Neutrophil (primary cell): ENCODE data around the gene TTF1.

ENCODE experiments used
- H3K27ac ChIP-seq: fragments of 200-600 bp; sonication (generic); 2 replicates; pipeline ENCODE4 v1.5.1; 2016; ENCODE audit warnings: mild to moderate bottlenecking, moderate library complexity
- H3K27me3 ChIP-seq: fragments of 200-600 bp; sonication (generic); 2 replicates; pipeline ENCODE4 v1.6.0; 2016; ENCODE audit warnings: mild to moderate bottlenecking
- H3K36me3 ChIP-seq: fragments of 200-600 bp; sonication (generic); 2 replicates; pipeline ENCODE4 v1.5.1; 2017
- H3K4me1 ChIP-seq, 2 experiments: fragments of 200-600 bp in 1 of 2; sonication (generic) in 1 of 2; 1 replicate in 1 of 2; 2 replicates in 1 of 2; pipeline versions ENCODE4 v1.5.1 to v1.6.1; 2013 to 2016; ENCODE audit warnings: low read depth in 1 of 2, low read length in 1 of 2, mild to moderate bottlenecking in 1 of 2, moderate library complexity in 1 of 2; ENCODE audit not compliant: control insufficient read depth in 1 of 2, insufficient read depth in 1 of 2
- H3K4me3 ChIP-seq, 2 experiments: fragments of 200-600 bp in 1 of 2; sonication (generic) in 1 of 2; 1 replicate in 1 of 2; 2 replicates in 1 of 2; pipeline ENCODE4 v1.5.1; 2013 to 2016; ENCODE audit warnings: low read depth in 1 of 2, low read length in 1 of 2, mild to moderate bottlenecking in 1 of 2, moderate library complexity in 1 of 2
- H3K9me3 ChIP-seq: fragments of 200-600 bp; sonication (generic); 2 replicates; pipeline ENCODE4 v1.5.1; 2016
- TF ChIP-seq, protein P1 (sequence below): fragments of 200-600 bp; sonication (generic); IDR thresholded peaks from 2 replicates; pipeline ENCODE4 v1.5.1; 2016; ENCODE audit warnings: antibody characterized with exemption

Gene TTF1

DNA sequence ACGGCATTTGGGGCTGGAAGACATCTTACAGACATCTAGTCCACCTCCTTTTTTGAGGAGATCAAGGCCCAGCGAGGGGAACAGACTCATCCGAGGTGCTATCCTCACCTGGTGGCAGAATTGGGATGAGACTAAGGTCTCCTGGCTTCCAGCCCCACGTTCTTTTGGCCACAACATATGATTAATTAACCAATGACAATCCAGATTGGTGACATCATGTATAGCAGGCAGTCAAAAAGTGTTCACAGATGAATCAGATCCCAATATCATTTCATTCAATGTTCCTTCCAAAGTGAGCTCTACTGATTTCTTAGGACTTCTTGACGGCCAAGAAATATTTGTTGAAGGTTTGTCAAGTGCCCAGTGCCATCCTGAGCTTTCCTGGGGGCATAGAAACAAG, 7.3 kb upstream of the TTF1 start:
- TF ChIP-seq, protein P1, sequence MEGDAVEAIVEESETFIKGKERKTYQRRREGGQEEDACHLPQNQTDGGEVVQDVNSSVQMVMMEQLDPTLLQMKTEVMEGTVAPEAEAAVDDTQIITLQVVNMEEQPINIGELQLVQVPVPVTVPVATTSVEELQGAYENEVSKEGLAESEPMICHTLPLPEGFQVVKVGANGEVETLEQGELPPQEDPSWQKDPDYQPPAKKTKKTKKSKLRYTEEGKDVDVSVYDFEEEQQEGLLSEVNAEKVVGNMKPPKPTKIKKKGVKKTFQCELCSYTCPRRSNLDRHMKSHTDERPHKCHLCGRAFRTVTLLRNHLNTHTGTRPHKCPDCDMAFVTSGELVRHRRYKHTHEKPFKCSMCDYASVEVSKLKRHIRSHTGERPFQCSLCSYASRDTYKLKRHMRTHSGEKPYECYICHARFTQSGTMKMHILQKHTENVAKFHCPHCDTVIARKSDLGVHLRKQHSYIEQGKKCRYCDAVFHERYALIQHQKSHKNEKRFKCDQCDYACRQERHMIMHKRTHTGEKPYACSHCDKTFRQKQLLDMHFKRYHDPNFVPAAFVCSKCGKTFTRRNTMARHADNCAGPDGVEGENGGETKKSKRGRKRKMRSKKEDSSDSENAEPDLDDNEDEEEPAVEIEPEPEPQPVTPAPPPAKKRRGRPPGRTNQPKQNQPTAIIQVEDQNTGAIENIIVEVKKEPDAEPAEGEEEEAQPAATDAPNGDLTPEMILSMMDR, result no peak
- Histone ChIP-seq H3K4me3 (no peak overlapping the region), H3K36me3 (no peaks in the 10 kb centered on the region), H3K4me1 (peaks cover 14 to 24% of the 10 kb centered on the region in 2 experiments), H3K27ac (no peak overlapping the region), H3K27me3 (peaks cover 100% of the 10 kb centered on the region), H3K9me3 (no peaks in the 10 kb centered on the region)

DNA sequence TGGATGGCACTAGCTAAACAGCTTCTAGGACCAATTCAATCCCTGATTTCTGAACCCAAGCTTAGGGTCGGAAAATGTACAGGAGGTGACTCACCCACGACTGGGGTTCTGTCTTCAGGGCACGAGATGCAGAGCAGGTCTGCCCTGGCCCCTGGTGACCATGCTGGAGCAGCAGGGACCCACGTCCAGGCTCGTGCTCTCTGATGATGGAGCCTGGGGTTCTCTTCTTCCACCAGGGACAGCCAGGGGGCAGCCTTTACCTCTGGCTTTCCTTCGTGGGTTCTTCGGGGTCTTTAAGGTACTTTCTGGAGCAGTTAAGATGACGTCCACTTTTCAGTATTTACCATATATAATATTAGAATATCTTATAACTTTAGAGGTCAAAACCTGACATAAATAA, 5.4 kb upstream of the TTF1 start:
- peaks cover 95% of the 10 kb centered on the region for H3K27me3 ChIP-seq
- H3K27ac ChIP-seq, result no peak overlapping the region

DNA sequence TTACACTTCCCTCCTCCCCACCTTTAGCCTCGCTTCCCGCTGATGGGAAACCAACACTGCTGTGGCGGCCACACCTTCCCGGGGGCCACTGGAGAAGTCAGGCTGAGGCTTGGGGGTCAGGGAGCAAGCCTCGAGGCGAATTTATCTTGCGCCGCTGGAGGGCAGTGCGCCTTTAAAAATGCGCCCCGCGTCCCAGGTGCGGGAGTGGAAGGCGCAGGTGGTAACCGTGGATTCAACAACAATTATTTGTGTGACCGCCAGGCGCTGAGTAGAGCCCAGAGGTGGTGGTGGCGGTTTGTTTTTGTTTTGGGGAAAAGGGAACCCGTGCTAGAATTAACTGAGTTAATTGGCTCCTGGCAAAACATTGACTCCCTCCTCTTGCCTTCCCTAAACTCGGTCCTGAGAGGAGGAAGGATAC, 4.5 kb upstream of the TTF1 start:
- Histone ChIP-seq H3K27ac (no peak overlapping the region), H3K36me3 (no peaks in the 10 kb centered on the region), H3K4me3 (no peak overlapping the region), H3K4me1 (peaks cover 21 to 32% of the 10 kb centered on the region in 2 experiments), H3K9me3 (no peaks in the 10 kb centered on the region), H3K27me3 (peaks cover 86% of the 10 kb centered on the region)
- TF ChIP-seq, protein P1, result no peak

More for the DNA sequence above, 5.4 kb upstream of the TTF1 start:
- no peak overlapping the region for H3K4me3 ChIP-seq
- H3K36me3 ChIP-seq, result no peaks in the 10 kb centered on the region
- no peaks in the 10 kb centered on the region for H3K9me3 ChIP-seq
- peaks cover 15 to 25% of the 10 kb centered on the region in 2 experiments for H3K4me1 ChIP-seq
- TF ChIP-seq, protein P1, result no peak

DNA sequence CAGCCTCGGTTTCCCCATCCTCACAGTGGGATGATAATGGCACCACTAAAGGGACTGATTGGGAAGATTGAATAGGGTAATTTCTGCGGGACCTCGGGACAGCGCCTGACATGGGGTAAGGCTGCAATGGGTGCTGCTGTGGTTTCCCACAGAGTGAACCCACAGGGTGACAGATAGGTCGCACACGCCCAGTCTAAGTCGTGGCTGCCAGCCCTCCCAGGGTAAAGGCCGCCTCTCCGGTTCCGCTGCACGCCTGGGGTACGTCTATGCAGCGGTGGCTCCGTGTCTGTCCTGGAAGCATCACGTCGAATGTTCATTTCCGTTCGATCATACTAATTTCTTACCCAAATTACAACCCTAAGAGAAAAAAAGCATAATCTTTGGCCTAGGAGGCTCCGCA, 4.0 kb upstream of the TTF1 start:
- Histone ChIP-seq H3K4me3 (peak overlapping the region in 1 of 2 experiments; percentile 18), H3K27me3 (peaks cover 81% of the 10 kb centered on the region), H3K9me3 (no peaks in the 10 kb centered on the region), H3K27ac (no peak overlapping the region), H3K4me1 (peaks cover 26 to 33% of the 10 kb centered on the region in 2 experiments), H3K36me3 (no peaks in the 10 kb centered on the region)
- TF ChIP-seq, protein P1, result no peak

DNA sequence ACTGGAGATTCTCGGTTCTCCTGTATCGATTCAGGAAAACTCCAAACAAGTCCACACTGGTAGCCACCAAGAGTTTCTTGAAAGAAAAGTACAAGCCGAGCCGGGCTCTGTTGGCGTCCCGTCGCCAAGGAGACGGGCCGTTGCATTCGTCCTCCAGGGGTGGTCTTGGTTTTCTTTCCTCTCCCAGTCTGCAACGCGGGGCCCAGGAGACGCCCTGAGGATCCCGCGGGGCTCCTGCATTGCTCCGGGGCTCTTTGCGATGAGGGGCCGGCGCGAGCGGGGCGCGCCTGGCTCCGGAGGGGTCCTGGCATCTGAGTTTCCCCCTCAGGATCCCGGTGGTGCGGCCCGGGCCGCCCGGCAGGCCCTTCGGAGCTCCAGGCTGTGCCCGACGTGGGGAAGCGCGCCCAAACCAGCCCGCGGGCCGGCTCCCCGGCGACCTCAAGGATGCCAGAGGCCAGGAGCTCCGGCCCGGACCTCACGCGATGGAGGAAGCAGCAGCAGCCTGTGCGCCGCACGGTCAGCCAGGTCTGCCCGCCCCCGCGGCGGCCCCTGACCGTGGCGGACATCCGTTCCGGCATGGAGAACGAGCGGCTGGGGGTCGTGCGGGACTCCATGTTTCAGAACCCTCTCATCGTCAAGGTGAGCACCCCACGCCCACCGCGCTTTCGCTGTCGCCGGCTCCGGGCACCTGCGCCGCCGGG, 3.3 kb upstream of the TTF1 start, which contains the start of gene CFAP77:
Gene CFAP77, plus strand, starts transcription at position 384 of the 701 bp plus-strand sequence. Its CDS starts 61 bp downstream, at position 445.
- TF ChIP-seq, protein P1, result no peak
- Histone ChIP-seq H3K9me3 (no peaks in the 10 kb centered on the region), H3K4me1 (peaks cover 24 to 33% of the 10 kb centered on the region in 2 experiments), H3K4me3 (peak within 1 kb of the TSS in 1 of 2 experiments; percentile 18), H3K27ac (no peak within 1 kb of the TSS), H3K27me3 (peaks cover 74% of the 10 kb centered on the region), H3K36me3 (no peaks in the 10 kb centered on the region)
